Smooth muscle cell (in vitro differentiated cells): ENCODE data around the gene DAB1. TPM values are rescaled to one million over a fixed set of nuclear protein-coding genes. Genes with fewer than 3 reads are reported as not detected.

Experiments used
- DNase-seq: peaks from one replicate; lab custom pipeline; 2025; ENCODE audit not compliant: unreplicated experiment; lab: John Stamatoyannopoulos, UW
- H2AFZ ChIP-seq: fragments of 200-600 bp; sonication (generic); 2 replicates; pipeline ENCODE4 v1.6.0; 2016; ENCODE audit warnings: antibody characterized with exemption, low read depth, mild to moderate bottlenecking
- H3F3A ChIP-seq: fragments of 200-600 bp; sonication (generic); 2 replicates; pipeline ENCODE4 v1.6.0; 2017; ENCODE audit warnings: antibody characterized with exemption, low read depth
- H3K27ac ChIP-seq: fragments of 200-600 bp; sonication (generic); 2 replicates; pipeline ENCODE4 v1.5.1; 2016; ENCODE audit warnings: low read depth, mild to moderate bottlenecking
- H3K27me3 ChIP-seq: fragments of 200-600 bp; sonication (generic); 2 replicates; pipeline ENCODE4 v1.6.1; 2016; ENCODE audit warnings: low read depth, mild to moderate bottlenecking
- H3K36me3 ChIP-seq: fragments of 200-600 bp; sonication (generic); 2 replicates; pipeline ENCODE4 v1.5.1; 2016; ENCODE audit warnings: low read depth
- H3K4me1 ChIP-seq: fragments of 200-600 bp; sonication (generic); 2 replicates; pipeline ENCODE4 v1.5.1; 2016; ENCODE audit warnings: low read depth
- H3K4me2 ChIP-seq: fragments of 200-600 bp; sonication (generic); 2 replicates; pipeline ENCODE4 v1.6.0; 2016; ENCODE audit warnings: mild to moderate bottlenecking
- H3K4me3 ChIP-seq: fragments of 200-600 bp; sonication (generic); 2 replicates; pipeline ENCODE4 v1.5.1; 2016; ENCODE audit warnings: mild to moderate bottlenecking
- H3K79me2 ChIP-seq: fragments of 200-600 bp; sonication (generic); 2 replicates; pipeline ENCODE4 v1.6.0; 2016; ENCODE audit warnings: low read depth, mild to moderate bottlenecking
- H3K9ac ChIP-seq: fragments of 200-600 bp; sonication (generic); 2 replicates; pipeline ENCODE4 v1.6.0; 2016; ENCODE audit warnings: low read depth
- H3K9me3 ChIP-seq: fragments of 200-600 bp; sonication (generic); replicated peaks from 2 replicates; pipeline ENCODE4 v1.5.1; 2016; ENCODE audit warnings: low read depth
- H4K20me1 ChIP-seq: fragments of 200-600 bp; sonication (generic); 2 replicates; pipeline ENCODE4 v1.6.0; 2016; ENCODE audit warnings: low read depth
- whole genome bisulfite sequencing: methylation state at CpG from one replicate; pipeline ENCODE4 v1.1.7; 2016; ENCODE audit warnings: low lambda C conversion rate; 5-methylcytosine and 5-hydroxymethylcytosine counted together
- polyA plus RNA-seq: library from polyadenylated mRNA; unstranded; fragments of >200 nt; fragmentation: Nextera tagmentation; extraction: Ambion mirVana; gene quantifications from 2 replicates; pipeline ENCODE4 v1.2.1, GENCODE V29; 2016
- total RNA-seq: library from RNA; depleted of rRNA; stranded (reverse); fragments of >200 nt; gene quantifications from 2 replicates; pipeline ENCODE4 v1.2.3, GENCODE V29; 2014
- TF ChIP-seq, protein P1 (sequence below): fragments of 200-600 bp; sonication (generic); IDR thresholded peaks from 2 replicates; pipeline ENCODE4 v1.5.1; 2017; ENCODE audit warnings: borderline replicate concordance, mild to moderate bottlenecking, antibody characterized with exemption; ENCODE audit not compliant: insufficient read depth, poor library complexity, severe bottlenecking

Gene DAB1
- total and polyA plus RNA-seq, 2 experiments from 2014 or later, result 0.22 to 0.30 TPM

DNA sequence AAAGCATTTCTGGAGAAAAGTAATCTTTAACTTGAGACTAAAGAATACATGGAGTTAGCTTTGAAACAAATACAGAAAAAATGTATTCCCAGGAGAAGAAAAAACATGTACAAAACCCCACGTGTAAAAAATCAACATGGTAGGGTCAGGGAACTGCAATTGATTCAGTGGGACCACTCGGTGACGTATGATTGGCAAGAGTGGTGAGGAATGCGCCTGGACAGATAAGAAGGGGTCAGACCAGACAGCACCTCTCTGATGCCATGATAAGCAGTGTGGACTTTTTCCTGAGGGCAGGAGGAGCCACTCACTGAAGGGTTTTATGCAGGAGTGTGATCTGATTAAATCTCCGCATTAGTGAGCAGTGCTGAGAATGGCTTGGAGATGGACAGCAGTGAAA lies 142.5 kb downstream of the DAB1 start:
- H2AFZ ChIP-seq, result no peak overlapping the region
- H3K9ac ChIP-seq, result no peak overlapping the region
- H3K9me3 ChIP-seq, result no peaks in the 10 kb centered on the region
- H3K79me2 ChIP-seq, result no peaks in the 10 kb centered on the region
- H4K20me1 ChIP-seq, result no peaks in the 10 kb centered on the region
- peaks cover 4% of the 10 kb centered on the region for H3K27me3 ChIP-seq
- TF ChIP-seq, protein P1, sequence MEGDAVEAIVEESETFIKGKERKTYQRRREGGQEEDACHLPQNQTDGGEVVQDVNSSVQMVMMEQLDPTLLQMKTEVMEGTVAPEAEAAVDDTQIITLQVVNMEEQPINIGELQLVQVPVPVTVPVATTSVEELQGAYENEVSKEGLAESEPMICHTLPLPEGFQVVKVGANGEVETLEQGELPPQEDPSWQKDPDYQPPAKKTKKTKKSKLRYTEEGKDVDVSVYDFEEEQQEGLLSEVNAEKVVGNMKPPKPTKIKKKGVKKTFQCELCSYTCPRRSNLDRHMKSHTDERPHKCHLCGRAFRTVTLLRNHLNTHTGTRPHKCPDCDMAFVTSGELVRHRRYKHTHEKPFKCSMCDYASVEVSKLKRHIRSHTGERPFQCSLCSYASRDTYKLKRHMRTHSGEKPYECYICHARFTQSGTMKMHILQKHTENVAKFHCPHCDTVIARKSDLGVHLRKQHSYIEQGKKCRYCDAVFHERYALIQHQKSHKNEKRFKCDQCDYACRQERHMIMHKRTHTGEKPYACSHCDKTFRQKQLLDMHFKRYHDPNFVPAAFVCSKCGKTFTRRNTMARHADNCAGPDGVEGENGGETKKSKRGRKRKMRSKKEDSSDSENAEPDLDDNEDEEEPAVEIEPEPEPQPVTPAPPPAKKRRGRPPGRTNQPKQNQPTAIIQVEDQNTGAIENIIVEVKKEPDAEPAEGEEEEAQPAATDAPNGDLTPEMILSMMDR, result no peak
- H3K27ac ChIP-seq, result peak overlapping the region; percentile 65
- no peaks in the 10 kb centered on the region for H3K4me1 ChIP-seq
- no peaks in the 10 kb centered on the region for H3F3A ChIP-seq
- no peak overlapping the region for H3K4me2 ChIP-seq
- no peak for DNase-seq
- H3K36me3 ChIP-seq, result no peaks in the 10 kb centered on the region
- H3K4me3 ChIP-seq, result no peak overlapping the region
- 57% methylated on average over 5 of the region's 5 CpGs for WGBS

DNA sequence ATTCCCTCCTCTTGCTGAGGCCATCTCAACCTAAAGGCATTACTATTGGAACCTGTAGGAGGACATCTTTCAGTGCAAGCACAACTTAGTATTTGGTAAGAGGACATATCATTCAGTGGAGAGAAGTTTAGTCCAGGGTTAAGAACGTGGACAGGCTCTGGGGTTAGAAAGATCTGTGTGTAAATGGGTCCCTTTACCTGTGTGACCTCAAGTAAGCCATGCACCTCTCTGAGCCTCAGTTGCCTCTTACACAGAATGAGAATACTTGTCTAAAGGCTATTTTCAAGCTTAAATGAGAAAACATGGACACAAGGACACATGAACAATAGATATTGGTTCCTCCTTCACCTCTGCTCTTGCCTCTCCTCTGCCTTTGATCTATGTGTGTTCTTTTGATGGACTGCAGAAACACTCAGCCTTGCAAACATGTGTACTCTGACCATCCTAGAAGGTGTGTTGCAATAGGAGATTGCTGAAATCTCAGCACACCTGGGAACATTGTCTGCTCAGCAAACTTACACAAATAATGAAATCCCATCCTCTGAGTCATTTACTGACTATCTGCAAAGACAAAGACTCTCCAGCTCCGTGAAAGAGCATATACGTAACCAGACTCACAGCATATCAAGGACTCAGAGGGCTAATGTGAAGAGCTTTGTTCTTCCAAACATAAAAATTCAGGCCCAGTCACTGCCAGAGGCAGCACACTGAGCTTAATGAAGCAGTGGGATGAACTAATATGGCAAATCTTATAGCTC lies 143.8 kb downstream of the DAB1 start:
- H2AFZ ChIP-seq, result no peak overlapping the region
- TF ChIP-seq, protein P1, result no peak
- peak overlapping the region; percentile 65 for H3K27ac ChIP-seq
- no peaks in the 10 kb centered on the region for H3K79me2 ChIP-seq
- no peaks in the 10 kb centered on the region for H3K4me1 ChIP-seq
- H3K9me3 ChIP-seq, result no peaks in the 10 kb centered on the region
- DNase-seq, result no peak
- no peaks in the 10 kb centered on the region for H3K36me3 ChIP-seq
- no peak overlapping the region for H3K9ac ChIP-seq
- no peaks in the 10 kb centered on the region for H3F3A ChIP-seq
- peaks cover 4% of the 10 kb centered on the region for H3K27me3 ChIP-seq
- no peak overlapping the region for H3K4me3 ChIP-seq
- 48% methylated on average over 3 of the region's 3 CpGs for WGBS
- H3K4me2 ChIP-seq, result no peak overlapping the region
- H4K20me1 ChIP-seq, result no peaks in the 10 kb centered on the region

DNA sequence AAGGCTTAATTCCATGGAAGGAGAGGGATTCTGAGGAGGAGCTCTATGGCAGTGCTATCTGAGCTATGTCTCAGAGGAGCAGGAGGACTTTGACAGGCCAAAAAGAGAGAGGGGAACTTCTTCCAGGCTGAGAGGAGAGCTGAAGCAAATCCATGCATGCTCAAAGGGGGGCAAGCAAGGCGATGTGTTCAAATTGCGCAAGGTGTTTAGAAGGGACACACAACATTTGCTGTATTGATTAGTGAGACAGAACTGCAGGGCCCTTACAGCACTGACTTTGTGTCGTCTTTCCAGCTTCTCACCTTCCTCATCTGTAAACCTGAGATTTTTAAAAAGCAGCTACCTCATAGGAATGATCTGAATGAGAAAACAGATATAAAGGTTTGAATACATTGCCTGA lies 145.3 kb downstream of the DAB1 start:
- Histone ChIP-seq H3K4me3 (no peak overlapping the region), H2AFZ (no peak overlapping the region), H3K4me1 (no peaks in the 10 kb centered on the region), H3K9me3 (no peaks in the 10 kb centered on the region), H3K27ac (no peak overlapping the region), H3K4me2 (no peak overlapping the region), H3K79me2 (no peaks in the 10 kb centered on the region), H3K9ac (no peak overlapping the region), H3K27me3 (peaks cover 4% of the 10 kb centered on the region), H3K36me3 (no peaks in the 10 kb centered on the region), H4K20me1 (no peaks in the 10 kb centered on the region), H3F3A (no peaks in the 10 kb centered on the region)
- 94% methylated on average over 3 of the region's 3 CpGs for WGBS
- TF ChIP-seq, protein P1, result no peak
- no peak for DNase-seq

DNA sequence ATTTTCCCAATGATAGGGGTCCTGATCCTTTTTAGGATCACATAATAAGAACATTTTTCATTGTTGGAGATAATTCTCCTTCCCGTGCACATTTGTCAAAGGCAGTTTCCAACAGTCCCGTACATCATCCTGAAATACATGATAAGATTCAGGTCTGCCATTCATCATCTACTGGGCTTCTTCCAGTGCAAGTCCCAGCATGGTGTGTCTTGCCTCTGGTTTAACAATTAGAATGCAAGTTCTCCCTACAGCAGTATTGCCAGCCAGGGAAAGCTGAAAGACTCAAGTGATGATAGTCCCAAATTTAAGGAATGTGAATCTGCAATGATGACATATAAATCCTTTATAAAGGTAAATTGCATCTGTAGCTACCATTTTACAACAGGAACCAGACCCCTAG lies 146.2 kb downstream of the DAB1 start:
- Histone ChIP-seq H3K27ac (no peak overlapping the region), H3K4me1 (no peaks in the 10 kb centered on the region)
- WGBS, result 84% methylated on average over 2 of the region's 2 CpGs

More for the DNA sequence above, 146.2 kb downstream of the DAB1 start:
- Histone ChIP-seq H3K27me3 (peaks cover 4% of the 10 kb centered on the region), H2AFZ (no peak overlapping the region), H3K4me3 (no peak overlapping the region), H3K36me3 (no peaks in the 10 kb centered on the region), H3K79me2 (no peaks in the 10 kb centered on the region), H4K20me1 (no peaks in the 10 kb centered on the region), H3F3A (no peaks in the 10 kb centered on the region), H3K9ac (no peak overlapping the region), H3K4me2 (no peak overlapping the region), H3K9me3 (no peaks in the 10 kb centered on the region)
- TF ChIP-seq, protein P1, result no peak
- no peak for DNase-seq
